T follicular helper cell (primary cell): ENCODE measurements around the gene DOCK10.

Experiments
- DNase-seq: peaks from one replicate; pipeline ENCODE4 v3.0.0-alpha.2; 2020; ENCODE audit warnings: low read depth

DOCK10 gene

DNA sequence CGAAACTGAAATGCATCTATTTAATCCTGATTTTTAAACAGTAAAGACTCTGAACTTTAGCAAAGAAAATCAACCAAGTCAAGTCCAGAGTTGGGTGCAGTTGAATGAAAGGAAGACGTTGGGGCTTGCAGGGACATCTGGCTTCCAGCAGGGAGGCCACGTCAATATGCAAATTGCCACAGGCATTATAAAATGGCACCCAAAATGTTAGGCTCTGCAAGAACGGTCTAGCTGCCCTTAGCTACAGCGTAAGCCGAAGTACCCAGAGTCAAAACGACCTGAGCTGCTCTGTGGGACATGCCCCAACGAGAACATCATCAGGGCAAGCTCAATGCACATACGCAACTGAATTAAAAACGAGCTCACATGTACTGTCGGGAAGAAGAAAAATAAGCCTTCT, 30.7 kb downstream of the DOCK10 start:
- no peak for DNase-seq

DNA sequence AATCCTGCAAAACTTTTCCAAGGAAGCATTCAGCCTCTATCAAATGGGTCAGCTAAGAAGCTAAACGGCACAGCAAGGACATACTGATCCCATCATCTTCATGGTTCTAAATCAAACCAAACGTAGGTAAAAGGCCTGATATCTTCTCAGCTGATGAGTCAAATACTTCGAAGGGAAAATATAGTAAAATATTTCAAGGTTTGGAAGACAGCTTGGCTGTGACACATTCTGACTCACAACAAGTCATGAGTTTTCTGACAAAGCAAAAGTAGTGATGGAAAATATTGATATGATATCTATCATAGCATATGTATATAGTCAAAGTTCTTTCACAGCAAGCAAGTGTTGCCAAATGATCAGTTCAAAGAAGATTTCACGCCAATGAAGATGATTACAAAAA, 31.5 kb downstream of the DOCK10 start:
- no peak for DNase-seq

DNA sequence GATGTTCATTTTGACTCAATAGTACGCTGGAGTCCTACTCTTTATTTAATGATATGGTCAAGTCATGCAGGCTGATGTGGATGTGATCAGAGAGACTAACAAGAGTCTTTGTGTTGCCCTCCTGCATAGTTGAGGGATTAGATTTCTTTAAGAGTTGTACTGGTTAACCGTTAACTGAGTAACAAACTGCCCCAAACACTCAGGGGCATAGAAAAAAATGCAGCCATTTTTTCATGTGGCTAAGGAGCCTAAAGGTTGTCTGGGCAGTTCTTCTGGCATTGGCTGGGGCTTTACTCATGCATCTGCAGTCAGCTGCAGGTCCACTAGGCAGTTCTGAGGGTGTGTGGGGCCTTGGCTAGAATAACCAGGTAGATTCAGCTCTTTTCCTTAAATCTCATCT, 32.5 kb downstream of the DOCK10 start:
- no peak for DNase-seq

- no peak for DNase-seq
Measured at GRCh38 chr2:225008935-225009334, 33.3 kb downstream of the DOCK10 start.

DNA sequence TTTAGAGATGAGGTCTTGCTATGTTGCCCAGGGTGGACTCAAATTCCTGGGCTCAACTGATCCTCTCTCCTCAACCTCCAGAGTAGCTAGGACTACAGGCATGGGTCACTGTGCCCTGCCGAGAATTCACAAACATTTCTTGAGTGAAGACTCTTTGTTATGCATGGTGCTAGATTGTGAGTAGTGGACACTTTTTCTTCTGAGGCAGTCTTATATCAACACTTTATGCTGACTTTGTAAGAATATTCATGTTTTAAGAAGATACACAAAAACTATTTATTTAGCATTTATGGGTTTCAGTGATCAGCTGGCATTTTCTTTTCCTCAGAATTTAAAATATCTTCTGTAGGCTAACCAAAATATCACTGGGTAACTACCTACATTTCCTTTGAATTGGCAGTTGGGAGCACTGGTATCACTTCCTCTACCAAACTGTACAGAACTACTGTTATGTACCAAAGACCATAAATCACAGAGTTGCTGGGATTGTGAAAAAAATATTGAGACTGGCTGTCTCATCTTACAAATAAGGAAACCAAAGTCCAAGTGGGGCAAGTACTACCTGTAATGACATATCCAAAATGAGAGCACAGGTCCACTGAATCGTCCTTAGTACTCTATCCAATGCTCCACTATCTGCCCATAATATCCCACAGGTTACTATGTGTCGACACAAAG, 34.0 kb downstream of the DOCK10 start:
- no peak for DNase-seq

GRCh38 chr2:225006730-225007129, 35.5 kb downstream of the DOCK10 start:
- no peak for DNase-seq

- DNase-seq, result no peak
Measured at GRCh38 chr2:225004597-225004996, 37.7 kb downstream of the DOCK10 start.

DNA sequence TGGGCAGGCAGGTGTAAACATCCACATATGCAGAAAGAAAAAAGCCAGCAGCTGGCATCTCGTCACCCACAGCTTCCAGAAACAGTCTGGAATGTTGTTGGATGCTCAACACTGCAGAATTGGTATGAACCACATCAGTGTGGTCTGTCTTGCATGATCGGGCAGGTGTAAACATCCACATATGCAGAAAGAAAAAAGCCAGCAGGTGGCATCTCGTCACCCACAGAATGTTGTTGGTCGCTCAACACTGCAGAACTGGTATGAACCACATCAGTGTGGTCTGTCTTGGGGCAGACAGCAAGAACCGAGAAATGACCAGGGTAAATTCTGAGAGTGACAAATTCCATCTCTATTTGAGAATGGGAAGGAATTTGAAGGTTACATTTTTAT, 39.6 kb downstream of the DOCK10 start:
- no peak for DNase-seq

- DNase-seq, result peak; percentile 49
Measured at GRCh38 chr2:225002039-225002655, 40.1 kb downstream of the DOCK10 start.

- DNase-seq, result no peak
Measured at GRCh38 chr2:224999754-225000153, 42.5 kb downstream of the DOCK10 start.

DNA sequence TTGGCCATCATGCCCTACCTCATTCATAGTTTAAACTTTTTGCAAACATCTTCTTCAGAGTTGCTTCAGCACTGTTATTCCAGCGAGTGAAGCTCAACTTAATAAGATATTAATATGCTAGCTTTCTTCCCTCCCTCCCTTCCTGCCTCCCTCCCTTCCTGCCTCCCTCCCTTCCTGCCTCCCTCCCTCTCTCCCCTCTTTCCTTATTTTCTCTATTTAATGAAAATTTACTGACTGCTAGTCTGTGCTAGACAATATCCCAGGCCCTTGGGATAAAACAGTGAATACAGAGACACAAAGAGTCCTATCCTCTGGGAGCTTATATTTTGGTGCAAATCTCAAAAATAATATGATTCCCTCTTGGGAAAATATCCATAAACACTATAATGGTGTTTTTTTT, 42.9 kb downstream of the DOCK10 start:
- no peak for DNase-seq

DNA sequence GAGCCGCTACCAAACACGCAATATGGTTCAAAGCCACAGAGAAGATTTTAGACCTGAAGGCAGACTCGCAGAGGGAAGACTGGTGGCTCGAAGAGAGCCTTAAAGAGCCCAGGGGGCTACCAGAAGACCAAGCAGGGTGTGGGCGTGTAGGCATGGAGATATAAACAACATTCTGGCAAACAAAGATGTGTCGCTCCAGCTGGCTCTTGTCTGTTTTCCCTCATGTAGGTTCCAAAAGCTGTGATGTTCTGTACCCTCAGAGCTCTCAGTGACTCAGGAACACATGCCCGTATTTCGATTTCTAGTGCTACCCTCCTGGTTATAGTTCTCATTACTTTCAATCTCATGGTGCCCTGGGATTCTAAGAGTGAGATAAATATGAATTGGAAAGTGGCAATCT, 44.5 kb downstream of the DOCK10 start:
- no peak for DNase-seq

DNA sequence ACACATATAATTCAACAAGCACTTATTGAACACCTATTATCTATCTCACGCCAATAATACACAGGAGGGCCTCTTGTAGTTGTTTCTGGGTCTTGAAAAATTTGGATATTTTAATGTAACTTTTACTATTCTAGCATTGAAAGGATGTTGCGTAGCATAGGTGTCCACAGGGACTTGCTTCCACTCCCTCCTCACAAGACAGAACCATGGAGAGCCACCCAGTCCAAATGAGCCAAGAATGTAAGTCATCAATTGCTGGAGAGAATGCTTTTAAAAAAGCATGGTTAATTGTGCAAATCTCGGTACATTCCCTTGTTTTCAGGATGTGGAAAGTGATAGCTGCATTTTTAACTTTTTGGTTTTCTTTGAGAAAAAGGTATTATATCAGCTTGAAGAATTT, 46.8 kb downstream of the DOCK10 start:
- no peak for DNase-seq

DNA sequence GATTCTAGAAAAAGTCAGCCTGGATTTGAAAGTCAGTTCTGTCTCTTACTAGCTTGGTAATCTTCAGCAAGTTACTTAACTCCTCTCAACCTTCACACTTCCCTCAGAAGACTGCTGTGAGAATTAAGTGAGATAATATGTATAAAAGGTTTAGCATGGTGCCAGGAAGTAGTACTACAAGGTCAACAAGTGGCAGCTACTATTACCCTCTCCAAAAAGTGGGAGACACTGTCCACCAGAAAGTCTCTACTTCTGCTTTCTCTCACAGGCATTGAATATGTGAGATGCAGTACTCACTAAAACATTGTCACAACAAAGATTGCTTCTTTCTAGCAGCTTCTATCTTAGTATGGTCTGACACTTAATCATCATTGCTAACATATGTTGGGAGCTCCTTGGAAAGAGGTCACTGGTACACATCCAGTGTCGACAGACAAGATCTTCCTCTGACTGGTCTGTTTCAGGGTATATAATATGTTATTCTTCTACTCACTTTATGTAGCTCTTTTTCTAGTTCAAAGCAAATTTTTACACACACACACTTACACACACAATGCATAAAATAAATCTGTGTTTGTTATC, 47.9 kb downstream of the DOCK10 start:
- DNase-seq, result no peak

- DNase-seq, result no peak
Measured at GRCh38 chr2:224990710-224991109, 51.6 kb downstream of the DOCK10 start.

- no peak for DNase-seq
Measured at GRCh38 chr2:224987733-224988132, 54.5 kb downstream of the DOCK10 start.

- DNase-seq, result no peak
Measured at GRCh38 chr2:224986477-224986876, 55.8 kb downstream of the DOCK10 start.

GRCh38 chr2:224984637-224985036, 57.6 kb downstream of the DOCK10 start:
- no peak for DNase-seq

GRCh38 chr2:224983712-224984554, 58.3 kb downstream of the DOCK10 start:
- DNase-seq, result no peak

DNA sequence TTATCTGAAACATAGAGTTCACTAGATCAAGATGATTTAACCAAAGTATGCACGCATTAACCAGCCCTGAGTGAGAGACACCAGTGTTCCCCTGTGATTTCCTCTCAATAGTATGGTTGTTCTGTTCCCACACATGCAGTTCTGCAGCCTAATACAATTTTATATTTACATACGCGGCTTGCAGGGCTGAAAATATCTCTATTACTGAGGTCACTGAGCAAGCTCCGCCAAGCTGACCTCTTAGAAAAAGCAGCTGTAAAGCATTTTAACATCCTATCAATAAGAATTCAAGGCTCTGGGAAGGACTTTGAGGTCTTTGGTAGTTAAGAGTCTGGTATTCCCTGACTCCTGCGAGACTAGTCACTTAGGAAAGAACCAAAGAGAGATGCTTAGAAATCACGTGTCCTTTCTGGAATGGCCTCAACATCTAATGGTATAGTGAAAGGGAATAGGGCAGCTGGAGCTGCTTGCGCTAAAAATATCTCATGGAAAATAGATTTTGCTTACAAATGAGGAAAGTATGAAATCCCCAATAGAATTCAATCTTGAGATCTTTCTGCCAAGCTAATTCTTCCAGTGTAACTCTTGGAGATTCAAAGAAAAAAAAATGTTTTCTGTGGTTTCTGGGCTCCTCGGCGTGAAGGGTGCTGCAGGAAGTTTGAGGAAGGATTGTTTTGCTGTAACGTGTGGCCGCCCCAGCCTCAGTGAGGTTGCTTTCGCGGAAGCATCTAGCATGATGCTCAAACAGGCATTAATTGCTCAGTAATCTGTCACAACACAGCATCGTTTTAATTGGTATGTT, 59.2 kb downstream of the DOCK10 start:
- DNase-seq, result no peak

DNA sequence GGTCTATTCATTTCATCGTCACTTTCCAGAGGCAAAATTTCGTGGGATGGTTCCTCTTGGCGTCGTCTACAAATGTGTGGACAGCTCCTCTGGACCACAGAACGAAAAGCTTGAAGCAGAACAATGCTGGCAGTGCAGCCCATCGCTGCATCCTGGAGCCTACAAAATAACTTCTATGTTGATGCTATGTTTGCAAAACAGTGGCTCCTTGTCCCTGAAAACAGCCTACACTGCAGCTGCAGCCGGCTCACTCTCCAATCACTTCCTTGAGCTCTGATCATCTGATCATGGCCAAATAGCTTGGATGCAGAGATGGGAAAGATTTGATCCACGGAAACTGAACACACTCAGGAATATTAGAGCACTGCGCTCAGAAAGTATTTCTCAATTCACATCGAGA, 60.0 kb downstream of the DOCK10 start:
- no peak for DNase-seq
